Breast epithelium (tissue), 3 donors: Measurements from ENCODE around the gene SOX10.

Source experiments
- POLR2A ChIP-seq: fragments of 450-650 bp; IDR thresholded peaks from one replicate; pipeline ENCODE4 v1.6.1; 2016; ENCODE audit warnings: antibody characterized with exemption, mild to moderate bottlenecking, moderate library complexity
- POLR2AphosphoS5 ChIP-seq, 3 donors: sonication (generic); formaldehyde crosslinking; IDR thresholded peaks; one replicate each; pipeline ENCODE4 v1.6.1; 2017; ENCODE audit warnings: antibody characterized with exemption in 3 of 3
- TF ChIP-seq, protein P1 (sequence below), 3 donors: fragments of 450-650 bp; IDR thresholded peaks; one replicate each; pipeline ENCODE4 v1.5.1; 2016 to 2017; ENCODE audit warnings: antibody characterized with exemption in 3 of 3, mild to moderate bottlenecking in 3 of 3, moderate library complexity in 3 of 3

GRCh38 chr22:37931893-37932389 lies 52.4 kb downstream of the SOX10 start:
- TF ChIP-seq, protein P1, sequence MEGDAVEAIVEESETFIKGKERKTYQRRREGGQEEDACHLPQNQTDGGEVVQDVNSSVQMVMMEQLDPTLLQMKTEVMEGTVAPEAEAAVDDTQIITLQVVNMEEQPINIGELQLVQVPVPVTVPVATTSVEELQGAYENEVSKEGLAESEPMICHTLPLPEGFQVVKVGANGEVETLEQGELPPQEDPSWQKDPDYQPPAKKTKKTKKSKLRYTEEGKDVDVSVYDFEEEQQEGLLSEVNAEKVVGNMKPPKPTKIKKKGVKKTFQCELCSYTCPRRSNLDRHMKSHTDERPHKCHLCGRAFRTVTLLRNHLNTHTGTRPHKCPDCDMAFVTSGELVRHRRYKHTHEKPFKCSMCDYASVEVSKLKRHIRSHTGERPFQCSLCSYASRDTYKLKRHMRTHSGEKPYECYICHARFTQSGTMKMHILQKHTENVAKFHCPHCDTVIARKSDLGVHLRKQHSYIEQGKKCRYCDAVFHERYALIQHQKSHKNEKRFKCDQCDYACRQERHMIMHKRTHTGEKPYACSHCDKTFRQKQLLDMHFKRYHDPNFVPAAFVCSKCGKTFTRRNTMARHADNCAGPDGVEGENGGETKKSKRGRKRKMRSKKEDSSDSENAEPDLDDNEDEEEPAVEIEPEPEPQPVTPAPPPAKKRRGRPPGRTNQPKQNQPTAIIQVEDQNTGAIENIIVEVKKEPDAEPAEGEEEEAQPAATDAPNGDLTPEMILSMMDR (IDR thresholded peaks at IDR 0.05): no peak
- TF ChIP-seq POLR2AphosphoS5 (IDR thresholded peaks at IDR 0.05) (no peak), POLR2A (no peak)
